ENCODE data around the gene VPS13D. TPM values are rescaled to one million over a fixed set of nuclear protein-coding genes. Genes with fewer than 3 reads are reported as not detected.

Gene VPS13D
- total and polyA plus RNA-seq, 2 experiments from 2014 or later: 10.7 to 34.9 TPM

- TF ChIP-seq REST (IDR thresholded peaks at IDR 0.05; ENCODE audit: unreplicated experiment) (no peak), ZNF114 (CRISPR knock-in tag; IDR thresholded peaks at IDR 0.05) (no peak), ETS1 (IDR thresholded peaks at IDR 0.05) (no peak), EZH2 (IDR thresholded peaks at IDR 0.05; ENCODE audit: low read depth, unreplicated experiment) (no peak), JUNB (IDR thresholded peaks at IDR 0.05; ENCODE audit: unreplicated experiment) (no peak)
Observed at GRCh38 chr1:12430525-12430924, 200.7 kb downstream of the VPS13D start (continued).

DNA sequence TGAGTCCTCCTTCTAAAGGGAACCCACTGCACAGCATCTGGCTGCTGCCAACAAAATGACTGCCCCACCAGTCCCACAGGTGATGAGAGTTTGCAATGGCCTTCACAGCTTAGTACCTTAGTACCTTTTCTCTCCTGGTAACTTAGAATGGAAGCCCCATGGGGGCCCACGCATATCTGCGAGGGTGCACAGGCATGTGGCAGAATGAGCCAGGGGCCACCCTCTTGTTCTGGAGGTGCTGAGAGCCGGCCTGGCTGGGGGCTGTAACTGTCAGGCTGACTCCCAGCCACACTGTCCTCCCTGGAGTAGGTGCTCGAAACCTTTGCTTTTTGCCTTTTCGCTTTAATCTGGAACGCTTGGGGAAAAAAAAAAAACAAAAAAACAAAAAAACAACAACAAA, 203.1 kb downstream of the VPS13D start:
- Histone ChIP-seq H3K27me3 (ENCODE audit: insufficient read depth) (no peaks in the 10 kb centered on the region), H3K9me2 (ENCODE audit: insufficient read depth) (no peaks in the 10 kb centered on the region), H3K4me1 (ENCODE audit: insufficient read depth) (no peaks in the 10 kb centered on the region), H3K4me2 (no peak overlapping the region), H2AFZ (no peak overlapping the region), H3F3A (replicated peaks; ENCODE audit: low read depth) (no peaks in the 10 kb centered on the region), H3K27ac (ENCODE audit: low read depth) (no peak overlapping the region), H3K36me3 (ENCODE audit: insufficient read depth) (no peaks in the 10 kb centered on the region), H3K79me2 (replicated peaks; ENCODE audit: insufficient read depth) (no peaks in the 10 kb centered on the region), H4K20me1 (replicated peaks; ENCODE audit: insufficient read depth) (no peaks in the 10 kb centered on the region; the same call in 1 of the 2 replicates), H3K4me3 (no peak overlapping the region)
- Mint-ChIP-seq H3K4me3 (no peak overlapping the region), H3K27ac (no peak overlapping the region), H3K9me3 (no peaks in the 10 kb centered on the region), H3K27me3 (ENCODE audit: insufficient read depth, low read depth, poor library complexity) (peaks cover 4% of the 10 kb centered on the region), H3K36me3 (ENCODE audit: low read depth) (peaks cover 7% of the 10 kb centered on the region; the same call in 1 of the 3 replicates), H3K4me1 (peaks cover 30% of the 10 kb centered on the region)
- DNase-seq (ENCODE audit: low spot score) (no peak), ATAC-seq (no peak)
- TF ChIP-seq ZNF331 (CRISPR knock-in tag; IDR thresholded peaks at IDR 0.05; ENCODE audit: low read depth) (no peak), ZNF114 (CRISPR knock-in tag; IDR thresholded peaks at IDR 0.05) (no peak), POLR2AphosphoS5 (IDR thresholded peaks at IDR 0.05; ENCODE audit: low read depth) (no peak), ETS1 (IDR thresholded peaks at IDR 0.05) (no peak), NANOG (IDR thresholded peaks at IDR 0.05; ENCODE audit: borderline replicate concordance) (no peak), STAT1 (IDR thresholded peaks at IDR 0.05; ENCODE audit: unreplicated experiment) (no peak), EZH2phosphoT487 (IDR thresholded peaks at IDR 0.05; ENCODE audit: unreplicated experiment) (no peak)
- TF ChIP-seq, protein P1, sequence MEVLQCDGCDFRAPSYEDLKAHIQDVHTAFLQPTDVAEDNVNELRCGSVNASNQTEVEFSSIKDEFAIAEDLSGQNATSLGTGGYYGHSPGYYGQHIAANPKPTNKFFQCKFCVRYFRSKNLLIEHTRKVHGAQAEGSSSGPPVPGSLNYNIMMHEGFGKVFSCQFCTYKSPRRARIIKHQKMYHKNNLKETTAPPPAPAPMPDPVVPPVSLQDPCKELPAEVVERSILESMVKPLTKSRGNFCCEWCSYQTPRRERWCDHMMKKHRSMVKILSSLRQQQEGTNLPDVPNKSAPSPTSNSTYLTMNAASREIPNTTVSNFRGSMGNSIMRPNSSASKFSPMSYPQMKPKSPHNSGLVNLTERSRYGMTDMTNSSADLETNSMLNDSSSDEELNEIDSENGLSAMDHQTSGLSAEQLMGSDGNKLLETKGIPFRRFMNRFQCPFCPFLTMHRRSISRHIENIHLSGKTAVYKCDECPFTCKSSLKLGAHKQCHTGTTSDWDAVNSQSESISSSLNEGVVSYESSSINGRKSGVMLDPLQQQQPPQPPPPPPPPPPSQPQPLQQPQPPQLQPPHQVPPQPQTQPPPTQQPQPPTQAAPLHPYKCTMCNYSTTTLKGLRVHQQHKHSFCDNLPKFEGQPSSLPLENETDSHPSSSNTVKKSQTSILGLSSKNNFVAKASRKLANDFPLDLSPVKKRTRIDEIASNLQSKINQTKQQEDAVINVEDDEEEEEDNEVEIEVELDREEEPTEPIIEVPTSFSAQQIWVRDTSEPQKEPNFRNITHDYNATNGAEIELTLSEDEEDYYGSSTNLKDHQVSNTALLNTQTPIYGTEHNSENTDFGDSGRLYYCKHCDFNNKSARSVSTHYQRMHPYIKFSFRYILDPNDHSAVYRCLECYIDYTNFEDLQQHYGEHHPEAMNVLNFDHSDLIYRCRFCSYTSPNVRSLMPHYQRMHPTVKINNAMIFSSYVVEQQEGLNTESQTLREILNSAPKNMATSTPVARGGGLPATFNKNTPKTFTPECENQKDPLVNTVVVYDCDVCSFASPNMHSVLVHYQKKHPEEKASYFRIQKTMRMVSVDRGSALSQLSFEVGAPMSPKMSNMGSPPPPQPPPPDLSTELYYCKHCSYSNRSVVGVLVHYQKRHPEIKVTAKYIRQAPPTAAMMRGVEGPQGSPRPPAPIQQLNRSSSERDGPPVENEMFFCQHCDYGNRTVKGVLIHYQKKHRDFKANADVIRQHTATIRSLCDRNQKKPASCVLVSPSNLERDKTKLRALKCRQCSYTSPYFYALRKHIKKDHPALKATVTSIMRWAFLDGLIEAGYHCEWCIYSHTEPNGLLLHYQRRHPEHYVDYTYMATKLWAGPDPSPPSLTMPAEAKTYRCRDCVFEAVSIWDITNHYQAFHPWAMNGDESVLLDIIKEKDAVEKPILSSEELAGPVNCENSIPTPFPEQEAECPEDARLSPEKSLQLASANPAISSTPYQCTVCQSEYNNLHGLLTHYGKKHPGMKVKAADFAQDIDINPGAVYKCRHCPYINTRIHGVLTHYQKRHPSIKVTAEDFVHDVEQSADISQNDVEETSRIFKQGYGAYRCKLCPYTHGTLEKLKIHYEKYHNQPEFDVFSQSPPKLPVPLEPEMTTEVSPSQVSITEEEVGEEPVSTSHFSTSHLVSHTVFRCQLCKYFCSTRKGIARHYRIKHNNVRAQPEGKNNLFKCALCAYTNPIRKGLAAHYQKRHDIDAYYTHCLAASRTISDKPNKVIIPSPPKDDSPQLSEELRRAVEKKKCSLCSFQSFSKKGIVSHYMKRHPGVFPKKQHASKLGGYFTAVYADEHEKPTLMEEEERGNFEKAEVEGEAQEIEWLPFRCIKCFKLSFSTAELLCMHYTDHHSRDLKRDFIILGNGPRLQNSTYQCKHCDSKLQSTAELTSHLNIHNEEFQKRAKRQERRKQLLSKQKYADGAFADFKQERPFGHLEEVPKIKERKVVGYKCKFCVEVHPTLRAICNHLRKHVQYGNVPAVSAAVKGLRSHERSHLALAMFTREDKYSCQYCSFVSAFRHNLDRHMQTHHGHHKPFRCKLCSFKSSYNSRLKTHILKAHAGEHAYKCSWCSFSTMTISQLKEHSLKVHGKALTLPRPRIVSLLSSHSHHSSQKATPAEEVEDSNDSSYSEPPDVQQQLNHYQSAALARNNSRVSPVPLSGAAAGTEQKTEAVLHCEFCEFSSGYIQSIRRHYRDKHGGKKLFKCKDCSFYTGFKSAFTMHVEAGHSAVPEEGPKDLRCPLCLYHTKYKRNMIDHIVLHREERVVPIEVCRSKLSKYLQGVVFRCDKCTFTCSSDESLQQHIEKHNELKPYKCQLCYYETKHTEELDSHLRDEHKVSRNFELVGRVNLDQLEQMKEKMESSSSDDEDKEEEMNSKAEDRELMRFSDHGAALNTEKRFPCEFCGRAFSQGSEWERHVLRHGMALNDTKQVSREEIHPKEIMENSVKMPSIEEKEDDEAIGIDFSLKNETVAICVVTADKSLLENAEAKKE (CRISPR knock-in tag; IDR thresholded peaks at IDR 0.05): no peak
- TF ChIP-seq, protein P2, sequence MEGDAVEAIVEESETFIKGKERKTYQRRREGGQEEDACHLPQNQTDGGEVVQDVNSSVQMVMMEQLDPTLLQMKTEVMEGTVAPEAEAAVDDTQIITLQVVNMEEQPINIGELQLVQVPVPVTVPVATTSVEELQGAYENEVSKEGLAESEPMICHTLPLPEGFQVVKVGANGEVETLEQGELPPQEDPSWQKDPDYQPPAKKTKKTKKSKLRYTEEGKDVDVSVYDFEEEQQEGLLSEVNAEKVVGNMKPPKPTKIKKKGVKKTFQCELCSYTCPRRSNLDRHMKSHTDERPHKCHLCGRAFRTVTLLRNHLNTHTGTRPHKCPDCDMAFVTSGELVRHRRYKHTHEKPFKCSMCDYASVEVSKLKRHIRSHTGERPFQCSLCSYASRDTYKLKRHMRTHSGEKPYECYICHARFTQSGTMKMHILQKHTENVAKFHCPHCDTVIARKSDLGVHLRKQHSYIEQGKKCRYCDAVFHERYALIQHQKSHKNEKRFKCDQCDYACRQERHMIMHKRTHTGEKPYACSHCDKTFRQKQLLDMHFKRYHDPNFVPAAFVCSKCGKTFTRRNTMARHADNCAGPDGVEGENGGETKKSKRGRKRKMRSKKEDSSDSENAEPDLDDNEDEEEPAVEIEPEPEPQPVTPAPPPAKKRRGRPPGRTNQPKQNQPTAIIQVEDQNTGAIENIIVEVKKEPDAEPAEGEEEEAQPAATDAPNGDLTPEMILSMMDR (conservative IDR thresholded peaks at IDR 0.05; ENCODE audit: low read depth in 2 of 2): no peak

Measured in GM23338 (cell line).